GM23338 (cell line): ENCODE measurements around the gene CHRNB2. TPM values are rescaled to one million over a fixed set of nuclear protein-coding genes. Genes with fewer than 3 reads are reported as not detected.

Source experiments
- ATAC-seq: fragments of 200-7000 bp; cut with Tn5 transposase; 3 replicates; pipeline ENCODE4 v1.9.1; 2020
- DNase-seq: peaks from one replicate; pipeline ENCODE4 v3.0.0-alpha.2; 2015; ENCODE audit warnings: low spot score
- H2AFZ ChIP-seq: fragments of 200-600 bp; sonication (generic); 2 replicates; pipeline ENCODE4 v1.8.0; 2016; ENCODE audit warnings: antibody characterized with exemption, mild to moderate bottlenecking, moderate library complexity
- H3F3A ChIP-seq: fragments of 200-600 bp; sonication (generic); replicated peaks from 2 replicates; pipeline ENCODE4 v1.8.0; 2017; ENCODE audit warnings: antibody characterized with exemption, mixed run types, low read depth
- H3K27ac ChIP-seq: fragments of 200-600 bp; sonication (generic); 2 replicates; pipeline ENCODE4 v1.6.1; 2016; ENCODE audit warnings: low read depth
- H3K27me3 ChIP-seq: fragments of 200-600 bp; sonication (generic); 2 replicates; pipeline ENCODE4 v1.8.0; 2016; ENCODE audit warnings: mild to moderate bottlenecking, mixed run types, moderate library complexity; ENCODE audit not compliant: insufficient read depth
- H3K36me3 ChIP-seq: fragments of 200-600 bp; sonication (generic); 2 replicates; pipeline ENCODE4 v1.8.0; 2016; ENCODE audit warnings: mild to moderate bottlenecking; ENCODE audit not compliant: insufficient read depth
- H3K4me1 ChIP-seq: fragments of 200-600 bp; sonication (generic); 2 replicates; pipeline ENCODE4 v1.8.0; 2016; ENCODE audit warnings: mild to moderate bottlenecking, moderate library complexity; ENCODE audit not compliant: insufficient read depth
- H3K4me2 ChIP-seq: fragments of 200-600 bp; sonication (generic); 2 replicates; pipeline ENCODE4 v1.7.1; 2017; ENCODE audit warnings: mixed run types
- H3K4me3 ChIP-seq: fragments of 200-600 bp; sonication (generic); 2 replicates; pipeline ENCODE4 v1.6.1; 2016; ENCODE audit warnings: mixed run types
- H3K79me2 ChIP-seq: fragments of 200-600 bp; sonication (generic); replicated peaks from 2 replicates; pipeline ENCODE4 v1.8.0; 2017; ENCODE audit warnings: mild to moderate bottlenecking; ENCODE audit not compliant: insufficient read depth
- H3K9me2 ChIP-seq: fragments of 200-600 bp; sonication (generic); 2 replicates; pipeline ENCODE4 v1.8.0; 2017; ENCODE audit not compliant: insufficient read depth
- H4K20me1 ChIP-seq: fragments of 200-600 bp; sonication (generic); replicated peaks from 2 replicates; pipeline ENCODE4 v1.8.0; 2017; ENCODE audit warnings: mild to moderate bottlenecking; ENCODE audit not compliant: insufficient read depth
- H3K27ac Mint-ChIP-seq: 2 replicates; pipeline ENCODE4 v1.8.0; 2020; ENCODE audit warnings: inconsistent platforms, mild to moderate bottlenecking, moderate library complexity, mixed read lengths
- H3K27me3 Mint-ChIP-seq: 3 replicates; pipeline ENCODE4 v1.8.0; 2022; ENCODE audit warnings: low read depth, mild to moderate bottlenecking, moderate library complexity, mixed read lengths, inconsistent platforms; ENCODE audit not compliant: insufficient read depth, poor library complexity
- H3K36me3 Mint-ChIP-seq: 3 replicates; pipeline ENCODE4 v1.8.0; 2021; ENCODE audit warnings: low read depth, mild to moderate bottlenecking, inconsistent platforms, moderate library complexity, mixed read lengths
- H3K4me1 Mint-ChIP-seq: 3 replicates; pipeline ENCODE4 v1.8.0; 2020; ENCODE audit warnings: mild to moderate bottlenecking, inconsistent platforms, mixed read lengths
- H3K4me3 Mint-ChIP-seq: 3 replicates; pipeline ENCODE4 v1.8.0; 2021; ENCODE audit warnings: moderate library complexity, mild to moderate bottlenecking, inconsistent platforms, mixed read lengths
- H3K9me3 Mint-ChIP-seq: 3 replicates; pipeline ENCODE4 v1.8.0; 2020; ENCODE audit warnings: moderate library complexity, mild to moderate bottlenecking, inconsistent platforms, mixed read lengths
- CREB1 ChIP-seq: fragments of 250-450 bp; sonication (Bioruptor Pico); IDR thresholded peaks from 2 replicates; pipeline ENCODE4 v1.5.0; 2020; ENCODE audit warnings: low read depth, mild to moderate bottlenecking, moderate library complexity
- CTCF ChIP-seq, 2 experiments: fragments of 200-600 bp in 1 of 2; sonication (generic) in 1 of 2; conservative IDR thresholded peaks; 2 replicates each; pipeline versions ENCODE4 v1.5.1 to v1.6.1; 2016 to 2017; ENCODE audit warnings: antibody characterized with exemption in 2 of 2, low read depth in 2 of 2, mild to moderate bottlenecking in 2 of 2, moderate library complexity in 1 of 2
- JUNB ChIP-seq: IDR thresholded peaks from one replicate; pipeline ENCODE4 v1.6.1; 2016; ENCODE audit warnings: antibody characterized with exemption; ENCODE audit not compliant: unreplicated experiment
- NANOG ChIP-seq: IDR thresholded peaks from 2 replicates; pipeline ENCODE4 v1.6.1; 2016; ENCODE audit warnings: antibody characterized with exemption, borderline replicate concordance
- POLR2AphosphoS5 ChIP-seq: IDR thresholded peaks from 2 replicates; pipeline ENCODE4 v1.6.1; 2016; ENCODE audit warnings: antibody characterized with exemption, low read depth
- polyA plus RNA-seq: library from polyadenylated mRNA; unstranded; fragments of >200 nt; fragmentation: Nextera tagmentation; extraction: Ambion mirVana; gene quantifications from 2 replicates; pipeline ENCODE4 v1.2.1, GENCODE V29; 2016
- total RNA-seq: library from RNA; depleted of rRNA; stranded (reverse); fragments of >200 nt; shearing (Covaris generic); gene quantifications from 2 replicates; pipeline ENCODE4 v1.2.3, GENCODE V29; 2014
- TF ChIP-seq, protein P1 (sequence below): fragments of 250-450 bp; sonication (Bioruptor Pico); IDR thresholded peaks from 2 replicates; pipeline ENCODE4 v1.5.0; 2020; ENCODE audit warnings: mild to moderate bottlenecking, moderate library complexity

The CHRNB2 gene
- total and polyA plus RNA-seq, 2 experiments from 2014 or later, result 0.73 to 3.6 TPM

- DNase-seq (peak; percentile 89), ATAC-seq (peak; percentile 59)
- H3K36me3 Mint-ChIP-seq, result peaks cover 20% of the 10 kb centered on the region
- H3K4me1 Mint-ChIP-seq, result peaks cover 64% of the 10 kb centered on the region
- H3K9me2 ChIP-seq, result no peaks in the 10 kb centered on the region
- peak overlapping the region; percentile 83 for H3K4me3 ChIP-seq
- H3K27me3 Mint-ChIP-seq, result peaks cover 15% of the 10 kb centered on the region
- H3K4me1 ChIP-seq, result peaks cover 44% of the 10 kb centered on the region
- peaks cover 76% of the 10 kb centered on the region for H3K79me2 ChIP-seq
- H3K27me3 ChIP-seq, result no peaks in the 10 kb centered on the region
- H3K27ac Mint-ChIP-seq, result peak overlapping the region; percentile 97
- H3K36me3 ChIP-seq, result no peaks in the 10 kb centered on the region
- H3K4me3 Mint-ChIP-seq, result peak overlapping the region; percentile 91
- peak overlapping the region; percentile 86 for H3K4me2 ChIP-seq
- peaks cover 12% of the 10 kb centered on the region; the same call in 1 of the 2 replicates for H3F3A ChIP-seq
- H2AFZ ChIP-seq, result no peak overlapping the region
- TF ChIP-seq CREB1 (CRISPR knock-in tag) (peak; percentile 31; the same call in 1 of the 2 replicates), CTCF (conservative IDR thresholded peaks at IDR 0.05; ENCODE audit: low read depth in 2 of 2) (no peak), POLR2AphosphoS5 (peak; percentile 10; the same call in 1 of the 2 replicates)
- H4K20me1 ChIP-seq, result peaks cover 20% of the 10 kb centered on the region
- H3K9me3 Mint-ChIP-seq, result no peaks in the 10 kb centered on the region; the same call in 2 of the 3 replicates
- H3K27ac ChIP-seq, result peak overlapping the region; percentile 97
Observed at GRCh38 chr1:154608397-154609270, 41.1 kb downstream of the CHRNB2 start.

GRCh38 chr1:154609398-154610380 lies 42.1 kb downstream of the CHRNB2 start:
- peaks cover 76% of the 10 kb centered on the region for H3K79me2 ChIP-seq
- peak overlapping the region; percentile 86 for H3K4me2 ChIP-seq
- TF ChIP-seq NANOG (no peak; the same call in 1 of the 2 replicates), POLR2AphosphoS5 (peak; percentile 51), JUNB (no peak)
- TF ChIP-seq, protein P1, sequence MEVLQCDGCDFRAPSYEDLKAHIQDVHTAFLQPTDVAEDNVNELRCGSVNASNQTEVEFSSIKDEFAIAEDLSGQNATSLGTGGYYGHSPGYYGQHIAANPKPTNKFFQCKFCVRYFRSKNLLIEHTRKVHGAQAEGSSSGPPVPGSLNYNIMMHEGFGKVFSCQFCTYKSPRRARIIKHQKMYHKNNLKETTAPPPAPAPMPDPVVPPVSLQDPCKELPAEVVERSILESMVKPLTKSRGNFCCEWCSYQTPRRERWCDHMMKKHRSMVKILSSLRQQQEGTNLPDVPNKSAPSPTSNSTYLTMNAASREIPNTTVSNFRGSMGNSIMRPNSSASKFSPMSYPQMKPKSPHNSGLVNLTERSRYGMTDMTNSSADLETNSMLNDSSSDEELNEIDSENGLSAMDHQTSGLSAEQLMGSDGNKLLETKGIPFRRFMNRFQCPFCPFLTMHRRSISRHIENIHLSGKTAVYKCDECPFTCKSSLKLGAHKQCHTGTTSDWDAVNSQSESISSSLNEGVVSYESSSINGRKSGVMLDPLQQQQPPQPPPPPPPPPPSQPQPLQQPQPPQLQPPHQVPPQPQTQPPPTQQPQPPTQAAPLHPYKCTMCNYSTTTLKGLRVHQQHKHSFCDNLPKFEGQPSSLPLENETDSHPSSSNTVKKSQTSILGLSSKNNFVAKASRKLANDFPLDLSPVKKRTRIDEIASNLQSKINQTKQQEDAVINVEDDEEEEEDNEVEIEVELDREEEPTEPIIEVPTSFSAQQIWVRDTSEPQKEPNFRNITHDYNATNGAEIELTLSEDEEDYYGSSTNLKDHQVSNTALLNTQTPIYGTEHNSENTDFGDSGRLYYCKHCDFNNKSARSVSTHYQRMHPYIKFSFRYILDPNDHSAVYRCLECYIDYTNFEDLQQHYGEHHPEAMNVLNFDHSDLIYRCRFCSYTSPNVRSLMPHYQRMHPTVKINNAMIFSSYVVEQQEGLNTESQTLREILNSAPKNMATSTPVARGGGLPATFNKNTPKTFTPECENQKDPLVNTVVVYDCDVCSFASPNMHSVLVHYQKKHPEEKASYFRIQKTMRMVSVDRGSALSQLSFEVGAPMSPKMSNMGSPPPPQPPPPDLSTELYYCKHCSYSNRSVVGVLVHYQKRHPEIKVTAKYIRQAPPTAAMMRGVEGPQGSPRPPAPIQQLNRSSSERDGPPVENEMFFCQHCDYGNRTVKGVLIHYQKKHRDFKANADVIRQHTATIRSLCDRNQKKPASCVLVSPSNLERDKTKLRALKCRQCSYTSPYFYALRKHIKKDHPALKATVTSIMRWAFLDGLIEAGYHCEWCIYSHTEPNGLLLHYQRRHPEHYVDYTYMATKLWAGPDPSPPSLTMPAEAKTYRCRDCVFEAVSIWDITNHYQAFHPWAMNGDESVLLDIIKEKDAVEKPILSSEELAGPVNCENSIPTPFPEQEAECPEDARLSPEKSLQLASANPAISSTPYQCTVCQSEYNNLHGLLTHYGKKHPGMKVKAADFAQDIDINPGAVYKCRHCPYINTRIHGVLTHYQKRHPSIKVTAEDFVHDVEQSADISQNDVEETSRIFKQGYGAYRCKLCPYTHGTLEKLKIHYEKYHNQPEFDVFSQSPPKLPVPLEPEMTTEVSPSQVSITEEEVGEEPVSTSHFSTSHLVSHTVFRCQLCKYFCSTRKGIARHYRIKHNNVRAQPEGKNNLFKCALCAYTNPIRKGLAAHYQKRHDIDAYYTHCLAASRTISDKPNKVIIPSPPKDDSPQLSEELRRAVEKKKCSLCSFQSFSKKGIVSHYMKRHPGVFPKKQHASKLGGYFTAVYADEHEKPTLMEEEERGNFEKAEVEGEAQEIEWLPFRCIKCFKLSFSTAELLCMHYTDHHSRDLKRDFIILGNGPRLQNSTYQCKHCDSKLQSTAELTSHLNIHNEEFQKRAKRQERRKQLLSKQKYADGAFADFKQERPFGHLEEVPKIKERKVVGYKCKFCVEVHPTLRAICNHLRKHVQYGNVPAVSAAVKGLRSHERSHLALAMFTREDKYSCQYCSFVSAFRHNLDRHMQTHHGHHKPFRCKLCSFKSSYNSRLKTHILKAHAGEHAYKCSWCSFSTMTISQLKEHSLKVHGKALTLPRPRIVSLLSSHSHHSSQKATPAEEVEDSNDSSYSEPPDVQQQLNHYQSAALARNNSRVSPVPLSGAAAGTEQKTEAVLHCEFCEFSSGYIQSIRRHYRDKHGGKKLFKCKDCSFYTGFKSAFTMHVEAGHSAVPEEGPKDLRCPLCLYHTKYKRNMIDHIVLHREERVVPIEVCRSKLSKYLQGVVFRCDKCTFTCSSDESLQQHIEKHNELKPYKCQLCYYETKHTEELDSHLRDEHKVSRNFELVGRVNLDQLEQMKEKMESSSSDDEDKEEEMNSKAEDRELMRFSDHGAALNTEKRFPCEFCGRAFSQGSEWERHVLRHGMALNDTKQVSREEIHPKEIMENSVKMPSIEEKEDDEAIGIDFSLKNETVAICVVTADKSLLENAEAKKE (CRISPR knock-in tag), result no peak
- H3K36me3 Mint-ChIP-seq, result peaks cover 13% of the 10 kb centered on the region
- peak; percentile 86 for DNase-seq
- no peaks in the 10 kb centered on the region for H3K9me2 ChIP-seq
- H3K4me1 Mint-ChIP-seq, result peaks cover 60% of the 10 kb centered on the region
- H3F3A ChIP-seq, result peaks cover 12% of the 10 kb centered on the region; the same call in 1 of the 2 replicates
- H3K36me3 ChIP-seq, result no peaks in the 10 kb centered on the region
- no peaks in the 10 kb centered on the region; the same call in 2 of the 3 replicates for H3K9me3 Mint-ChIP-seq
- no peak overlapping the region for H2AFZ ChIP-seq
- H3K27me3 Mint-ChIP-seq, result peaks cover 15% of the 10 kb centered on the region
- H4K20me1 ChIP-seq, result peaks cover 9% of the 10 kb centered on the region
- H3K27ac Mint-ChIP-seq, result peak overlapping the region; percentile 96
- H3K4me3 ChIP-seq, result peak overlapping the region; percentile 83
- H3K27me3 ChIP-seq, result no peaks in the 10 kb centered on the region
- H3K4me3 Mint-ChIP-seq, result peak overlapping the region; percentile 91
- peak; percentile 68 for ATAC-seq
- H3K4me1 ChIP-seq, result peaks cover 44% of the 10 kb centered on the region
- peak overlapping the region; percentile 97 for H3K27ac ChIP-seq
